GM12875 (cell line): ENCODE results near the gene REEP3.

Experiments used
- H3K4me3 ChIP-seq: one replicate; pipeline ENCODE4 v1.5.1; 2011; ENCODE audit warnings: low read depth, low read length, control low read depth
- TF ChIP-seq, protein P1 (sequence below): IDR thresholded peaks from 2 replicates; pipeline ENCODE4 v1.5.1; 2011; ENCODE audit warnings: low read depth, mild to moderate bottlenecking, control low read depth, inconsistent platforms, low read length, moderate library complexity, borderline replicate concordance; ENCODE audit not compliant: insufficient read depth

REEP3 gene

DNA sequence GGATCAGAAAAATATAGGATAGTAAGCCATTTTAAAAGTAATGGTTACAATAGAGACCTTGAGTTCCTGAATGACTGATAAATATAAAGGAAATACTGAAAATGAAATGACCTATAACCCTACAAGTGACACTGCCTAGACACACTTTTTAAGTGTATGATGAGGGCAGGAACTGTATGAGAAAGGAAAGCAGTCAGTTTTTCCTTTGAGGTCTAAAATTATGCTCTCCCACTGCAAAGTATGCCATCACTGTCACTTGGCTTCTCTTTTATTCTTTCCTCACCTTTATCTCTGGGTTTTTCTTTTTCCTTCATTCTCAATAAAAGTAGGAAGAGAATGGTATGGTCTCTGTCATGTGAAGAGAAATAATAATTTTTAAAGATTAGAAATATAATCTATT, 13.5 kb downstream of the REEP3 start:
- TF ChIP-seq, protein P1, sequence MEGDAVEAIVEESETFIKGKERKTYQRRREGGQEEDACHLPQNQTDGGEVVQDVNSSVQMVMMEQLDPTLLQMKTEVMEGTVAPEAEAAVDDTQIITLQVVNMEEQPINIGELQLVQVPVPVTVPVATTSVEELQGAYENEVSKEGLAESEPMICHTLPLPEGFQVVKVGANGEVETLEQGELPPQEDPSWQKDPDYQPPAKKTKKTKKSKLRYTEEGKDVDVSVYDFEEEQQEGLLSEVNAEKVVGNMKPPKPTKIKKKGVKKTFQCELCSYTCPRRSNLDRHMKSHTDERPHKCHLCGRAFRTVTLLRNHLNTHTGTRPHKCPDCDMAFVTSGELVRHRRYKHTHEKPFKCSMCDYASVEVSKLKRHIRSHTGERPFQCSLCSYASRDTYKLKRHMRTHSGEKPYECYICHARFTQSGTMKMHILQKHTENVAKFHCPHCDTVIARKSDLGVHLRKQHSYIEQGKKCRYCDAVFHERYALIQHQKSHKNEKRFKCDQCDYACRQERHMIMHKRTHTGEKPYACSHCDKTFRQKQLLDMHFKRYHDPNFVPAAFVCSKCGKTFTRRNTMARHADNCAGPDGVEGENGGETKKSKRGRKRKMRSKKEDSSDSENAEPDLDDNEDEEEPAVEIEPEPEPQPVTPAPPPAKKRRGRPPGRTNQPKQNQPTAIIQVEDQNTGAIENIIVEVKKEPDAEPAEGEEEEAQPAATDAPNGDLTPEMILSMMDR = no peak
- H3K4me3 ChIP-seq = no peak overlapping the region

DNA sequence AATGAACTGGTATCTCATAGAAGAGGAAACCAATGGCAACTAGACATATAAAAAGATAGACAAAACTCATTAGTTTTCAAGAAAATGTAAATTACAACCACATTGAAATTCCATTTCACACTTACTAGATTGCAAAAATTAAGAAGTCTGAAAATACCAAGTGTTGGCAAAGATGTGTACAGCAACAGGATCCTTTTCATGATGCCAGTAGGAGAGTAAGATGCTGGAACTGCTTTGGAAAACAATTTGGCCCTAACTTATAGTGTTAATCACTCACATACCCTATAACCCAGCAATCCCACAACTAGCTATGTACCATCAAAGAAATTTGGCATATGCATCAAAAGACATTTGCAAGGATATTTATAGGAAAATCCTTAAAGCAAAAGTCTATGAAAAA, 15.5 kb downstream of the REEP3 start:
- no peak overlapping the region for H3K4me3 ChIP-seq
- TF ChIP-seq, protein P1 = no peak

DNA sequence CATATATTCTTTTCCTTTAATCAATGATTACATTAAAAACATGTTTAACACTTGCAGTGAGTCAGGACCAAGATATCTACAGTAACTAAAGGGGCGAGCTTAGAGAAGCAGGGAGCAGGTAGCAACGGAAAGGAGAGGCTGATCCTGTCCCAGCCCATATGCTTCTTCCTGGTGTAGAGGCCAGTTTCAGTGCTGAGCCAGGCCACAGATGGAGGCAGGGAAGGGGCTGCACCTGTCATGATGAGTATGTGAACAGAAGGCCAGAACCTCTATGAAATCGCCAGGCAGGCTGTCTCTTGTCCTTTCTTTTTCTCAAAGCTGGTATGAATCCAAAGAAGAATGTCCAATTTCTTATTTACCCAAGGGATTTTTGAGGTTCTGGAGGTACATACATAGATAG, 16.3 kb downstream of the REEP3 start:
- H3K4me3 ChIP-seq = no peak overlapping the region
- TF ChIP-seq, protein P1 = no peak

DNA sequence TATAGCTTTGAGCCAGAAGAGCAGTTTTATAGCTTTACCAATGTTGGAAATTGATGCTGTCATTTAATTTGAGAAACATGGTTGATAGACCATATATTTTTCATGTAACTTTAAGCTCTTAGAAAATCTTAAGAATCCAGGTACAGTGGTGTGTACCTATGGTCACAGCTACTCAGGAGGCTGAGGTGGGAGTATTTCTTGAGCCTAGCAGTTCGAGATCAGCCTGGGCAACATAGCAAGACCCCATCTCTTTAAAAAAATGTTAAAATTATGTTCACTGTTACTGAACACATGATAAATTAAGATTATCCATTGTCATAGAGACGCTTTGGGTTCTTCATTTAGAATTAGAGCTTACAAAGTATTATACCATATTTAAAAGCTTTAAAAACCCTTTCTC, 18.2 kb downstream of the REEP3 start:
- TF ChIP-seq, protein P1 = no peak
- H3K4me3 ChIP-seq = no peak overlapping the region

DNA sequence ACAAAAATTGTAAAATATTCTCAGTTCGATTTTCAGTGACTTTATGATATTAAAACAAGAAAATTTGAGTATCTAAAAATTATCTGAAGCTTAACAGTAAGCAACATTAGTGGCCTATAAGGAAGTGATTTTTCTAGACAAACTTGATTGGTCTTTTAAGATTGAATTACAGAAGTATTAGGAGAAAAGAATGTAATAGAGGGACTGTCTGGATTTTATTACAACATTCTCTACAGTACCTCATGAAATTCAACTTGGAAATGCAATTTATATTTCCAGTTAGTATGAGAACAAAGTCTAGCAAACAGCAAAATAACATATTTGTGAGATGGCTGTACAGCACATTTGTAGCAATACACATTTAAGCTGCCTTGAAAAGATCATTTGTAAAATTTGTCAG, 18.8 kb downstream of the REEP3 start:
- TF ChIP-seq, protein P1 = no peak
- H3K4me3 ChIP-seq = no peak overlapping the region

DNA sequence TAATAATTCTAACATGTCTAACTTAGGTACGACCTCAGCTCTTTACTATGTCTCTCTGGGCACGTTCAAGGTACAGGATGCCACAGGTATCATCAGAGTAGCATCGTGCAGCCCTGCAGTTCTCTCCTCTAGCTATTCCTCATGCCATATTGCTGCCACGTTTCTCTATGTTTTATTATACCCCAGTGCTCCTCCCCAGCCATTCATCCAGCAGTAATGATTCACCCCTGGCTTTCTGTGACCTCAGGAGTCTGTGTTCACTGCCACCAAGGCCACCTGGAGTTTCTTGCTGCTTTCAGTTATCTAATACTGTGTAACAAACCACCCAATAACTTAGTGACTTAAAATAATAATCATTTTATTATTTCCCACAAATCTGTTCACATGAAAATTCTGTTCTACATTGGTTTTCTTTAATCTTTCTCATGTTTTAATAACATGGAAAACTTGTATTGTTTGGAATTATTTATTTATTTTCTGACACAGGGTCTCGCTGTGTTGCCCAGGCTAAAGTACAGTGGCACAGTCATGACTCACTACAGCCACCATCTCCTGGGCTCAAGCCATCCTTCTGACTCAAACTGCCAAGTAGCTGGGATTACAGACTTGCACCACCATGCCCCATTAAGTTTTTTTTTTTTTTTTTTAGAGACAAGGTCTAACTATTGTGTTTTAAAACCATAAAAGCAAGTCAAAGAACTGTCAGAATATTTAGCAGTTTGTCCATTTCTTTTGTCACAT, 21.8 kb downstream of the REEP3 start:
- no peak overlapping the region for H3K4me3 ChIP-seq

DNA sequence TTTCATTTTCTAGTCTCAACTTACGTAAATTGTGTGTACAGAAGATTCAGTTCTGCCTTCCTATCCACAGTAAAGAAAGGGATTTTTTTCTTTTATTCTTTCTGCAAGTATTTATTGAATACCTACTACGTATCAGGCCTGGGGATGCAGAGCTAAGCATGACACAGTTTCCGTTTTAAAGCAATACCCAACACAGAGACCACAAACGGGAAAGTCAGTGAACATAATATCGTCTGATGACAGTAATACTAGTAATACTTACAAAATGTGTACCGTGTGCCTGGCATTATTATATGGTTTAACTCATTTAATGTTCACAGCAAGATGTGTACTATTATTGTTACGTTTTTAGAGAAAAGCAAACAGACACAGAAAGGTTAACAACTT, 22.4 kb downstream of the REEP3 start:
- H3K4me3 ChIP-seq = no peak overlapping the region

More for the DNA sequence above, 21.8 kb downstream of the REEP3 start:
- TF ChIP-seq, protein P1 = no peak

More for the DNA sequence above, 22.4 kb downstream of the REEP3 start:
- TF ChIP-seq, protein P1 = no peak
